ENCODE results near the gene RASSF10. TPM values are rescaled to one million over a fixed set of nuclear protein-coding genes. Genes with fewer than 3 reads are reported as not detected.

Gene RASSF10
- total and polyA plus RNA-seq, 12 donors: 0.12 to 1.3 (median 0.28) TPM; not detected in 1

GRCh38 chr11:12979928-12980689 is 29.0 kb upstream of the RASSF10 start:
- TF ChIP-seq CTCF (IDR thresholded peaks at IDR 0.05): no peak
- H3K27ac ChIP-seq: no peak overlapping the region
- WGBS, 2 donors: 50 to 54% methylated on average over 8 of the region's 8 CpGs

GRCh38 chr11:12981676-12982522 is 27.2 kb upstream of the RASSF10 start:
- ATAC-seq (no peak), DNase-seq (no peak)
- no peaks in the 10 kb centered on the region for H3K4me1 ChIP-seq
- WGBS, 2 donors: 71 to 76% methylated on average over 3 of the region's 3 CpGs
- no peaks in the 10 kb centered on the region for H3K9me3 ChIP-seq
- H3K36me3 ChIP-seq: no peaks in the 10 kb centered on the region
- peaks cover 0 to 14% (median 6%) of the 10 kb centered on the region in 7 donors for H3K27me3 ChIP-seq
- no peak overlapping the region for H3K4me3 ChIP-seq
- TF ChIP-seq CTCF (IDR thresholded peaks at IDR 0.05): no peak
- H3K27ac ChIP-seq: no peak overlapping the region
- intact Hi-C loops (cut with DNase I): no loop called here

More at GRCh38 chr11:12979928-12980689, 29.0 kb upstream of the RASSF10 start:
- Histone ChIP-seq H3K4me3 (no peak overlapping the region), H3K4me1 (no peaks in the 10 kb centered on the region), H3K27me3 (peaks cover 0 to 7% (median under 1%) of the 10 kb centered on the region in 7 donors), H3K36me3 (no peaks in the 10 kb centered on the region), H3K9me3 (no peaks in the 10 kb centered on the region)
- ATAC-seq (no peak), DNase-seq (no peak)
- intact Hi-C loops (cut with DNase I): no loop called here

GRCh38 chr11:12983336-12983735 is 25.8 kb upstream of the RASSF10 start:
- DNase-seq: no peak

More at GRCh38 chr11:12983336-12983735, 25.8 kb upstream of the RASSF10 start:
- Histone ChIP-seq H3K36me3 (no peaks in the 10 kb centered on the region), H3K27me3 (peaks cover 0 to 23% (median 8%) of the 10 kb centered on the region in 7 donors), H3K4me1 (no peaks in the 10 kb centered on the region), H3K9me3 (no peaks in the 10 kb centered on the region), H3K27ac (no peak overlapping the region), H3K4me3 (no peak overlapping the region)
- intact Hi-C loops (cut with DNase I): no loop called here
- WGBS, 2 donors: 84 to 91% methylated on average over 7 of the region's 7 CpGs
- ATAC-seq: no peak
- TF ChIP-seq CTCF (IDR thresholded peaks at IDR 0.05): no peak
